ENCODE measurements around the gene GPR39.

GRCh38 chr2:132589966-132590365, 173.4 kb downstream of the GPR39 start:
- TF ChIP-seq CTCF (conservative IDR thresholded peaks at IDR 0.05; ENCODE audit: low read length) (no peak), EZH2phosphoT487 (IDR thresholded peaks at IDR 0.05; ENCODE audit: borderline replicate concordance, low read depth, low read length) (no peak)
